Breast epithelium (tissue), 3 donors: Measurements from ENCODE around the gene HAND2. TPM values are rescaled to one million over a fixed set of nuclear protein-coding genes. Genes with fewer than 3 reads are reported as not detected.

Experiments
- total RNA-seq, 3 donors: library from RNA; depleted of rRNA; stranded (reverse); fragments of >200 nt; gene quantifications; one replicate each; pipeline ENCODE4 v1.1.0, GENCODE V29; 2016

Gene HAND2
- total RNA-seq, 3 donors from 2014 or later, result 10.5 to 29.6 (median 12.8) TPM

Other genes with a start within 250 kb of the HAND2 start
- gene HMGB2, start 195.9 kb downstream of the HAND2 start, total RNA-seq, result 10 to 100 TPM; 48.2 to 66.2 (median 58.0) TPM
- gene SAP30, start 159.3 kb downstream of the HAND2 start, total RNA-seq, result 10 to 100 TPM; 29.8 to 50.1 (median 41.7) TPM
- 1 to 10 TPM in 1 of 3 donors, under 1 TPM in 2; under 0.01 to 4.0 (median 0.48) TPM for gene SCRG1, start 131.1 kb downstream of the HAND2 start, total RNA-seq